ENCODE results near the gene MBOAT7.
A peak's percentile ranks its signal among the peaks of the same experiment; 100 is the strongest.
"Not testable (repeated sequence)": the region's sequence is repeated elsewhere in the genome, so short reads cannot be mapped to it uniquely, and the experiment has no call there.

Gene MBOAT7

DNA sequence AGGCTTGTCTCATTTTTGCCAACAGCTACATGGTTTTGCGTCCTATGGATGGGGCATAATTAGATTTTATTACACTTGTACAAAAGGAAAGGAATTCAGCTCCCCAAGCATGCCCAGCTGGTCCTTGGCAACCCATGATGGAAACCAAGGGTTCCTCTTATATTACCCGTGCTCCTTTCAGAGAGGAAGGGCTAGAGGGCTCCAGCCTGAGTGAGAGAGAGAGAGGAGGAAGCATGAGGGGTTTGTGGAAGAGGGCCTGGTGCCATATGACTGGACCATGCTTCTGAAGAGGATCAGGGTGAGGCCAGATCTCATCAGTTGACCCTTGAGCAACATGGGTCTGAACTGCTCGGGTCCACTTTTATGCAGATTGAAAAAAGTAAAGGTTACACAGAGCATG lies 7.7 kb upstream of the MBOAT7 start:
- Histone ChIP-seq H3K27me3 (ENCODE audit: insufficient read depth, low read length) (no peaks in the 10 kb centered on the region), H3K4me1 (ENCODE audit: insufficient read depth, low read length) (peaks cover 11% of the 10 kb centered on the region), H3K4me3 (ENCODE audit: low read length) (no peak overlapping the region), H3K36me3 (ENCODE audit: insufficient read depth, low read length) (peaks cover 42% of the 10 kb centered on the region), H3K27ac (ENCODE audit: low read depth, low read length) (no peak overlapping the region), H3K9ac (ENCODE audit: low read depth, low read length) (no peak overlapping the region), H3K9me3 (ENCODE audit: insufficient read depth, low read depth, low read length) (no peaks in the 10 kb centered on the region)
- WGBS, result 96% methylated on average over 3 of the region's 3 CpGs

DNA sequence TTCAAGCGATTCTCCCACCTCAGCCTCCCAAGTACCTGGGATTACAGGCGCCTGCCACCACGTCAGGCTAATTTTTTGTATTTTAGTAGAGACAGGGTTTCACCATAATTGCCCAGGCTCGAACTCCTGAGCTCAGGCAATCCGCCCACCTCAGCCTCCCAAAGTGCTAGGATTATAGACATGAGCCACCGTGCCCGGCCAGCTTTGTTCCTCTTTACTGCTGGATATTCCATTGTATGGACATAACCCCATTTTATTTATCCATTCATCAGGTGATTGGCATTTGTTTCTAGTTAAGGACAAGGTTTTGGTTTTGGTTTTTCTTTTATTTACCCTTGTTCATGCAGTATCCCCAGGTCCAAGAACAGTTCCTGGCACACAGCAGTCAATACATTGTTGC lies 7.2 kb upstream of the MBOAT7 start:
- H3K4me1 ChIP-seq (ENCODE audit: insufficient read depth, low read length), result peaks cover 5% of the 10 kb centered on the region; the same call in 1 of the 2 replicates
- H3K36me3 ChIP-seq (ENCODE audit: insufficient read depth, low read length), result peaks cover 37% of the 10 kb centered on the region
- H3K4me3 ChIP-seq (ENCODE audit: low read length), result no peak overlapping the region
- H3K9ac ChIP-seq (ENCODE audit: low read depth, low read length), result no peak overlapping the region
- H3K27ac ChIP-seq (ENCODE audit: low read depth, low read length), result no peak overlapping the region
- H3K9me3 ChIP-seq (ENCODE audit: insufficient read depth, low read depth, low read length), result no peaks in the 10 kb centered on the region
- no peaks in the 10 kb centered on the region for H3K27me3 ChIP-seq (ENCODE audit: insufficient read depth, low read length)
- 95% methylated on average over 7 of the region's 7 CpGs for WGBS

DNA sequence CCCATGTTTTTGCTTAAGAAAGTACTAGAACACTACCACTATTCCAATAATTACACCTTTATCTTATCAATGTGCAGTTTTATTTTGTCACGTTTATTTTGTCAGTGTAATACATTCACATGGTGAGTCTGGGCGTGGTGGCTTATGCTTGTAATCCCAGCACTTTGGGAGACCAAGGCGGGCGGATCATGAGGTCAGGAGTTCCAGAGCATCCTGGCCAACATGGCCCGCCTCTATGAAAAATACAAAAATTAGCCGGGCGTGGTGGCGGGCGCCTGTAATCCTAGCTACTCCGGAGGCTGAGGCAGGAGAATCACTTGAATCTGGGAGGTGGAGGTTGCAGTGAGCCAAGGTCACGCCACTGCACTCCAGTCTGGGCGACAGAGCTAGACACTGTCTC lies 5.1 kb upstream of the MBOAT7 start:
- not testable (repeated sequence) for H3K9ac ChIP-seq (ENCODE audit: low read depth, low read length); H3K4me3 ChIP-seq (ENCODE audit: low read length); H3K27ac ChIP-seq (ENCODE audit: low read depth, low read length); H3K4me1 ChIP-seq (ENCODE audit: insufficient read depth, low read length); H3K9me3 ChIP-seq (ENCODE audit: insufficient read depth, low read depth, low read length); H3K27me3 ChIP-seq (ENCODE audit: insufficient read depth, low read length)
- 98% methylated on average over 12 of the region's 12 CpGs for WGBS
- H3K36me3 ChIP-seq (ENCODE audit: insufficient read depth, low read length), result peaks cover 31% of the 10 kb centered on the region

DNA sequence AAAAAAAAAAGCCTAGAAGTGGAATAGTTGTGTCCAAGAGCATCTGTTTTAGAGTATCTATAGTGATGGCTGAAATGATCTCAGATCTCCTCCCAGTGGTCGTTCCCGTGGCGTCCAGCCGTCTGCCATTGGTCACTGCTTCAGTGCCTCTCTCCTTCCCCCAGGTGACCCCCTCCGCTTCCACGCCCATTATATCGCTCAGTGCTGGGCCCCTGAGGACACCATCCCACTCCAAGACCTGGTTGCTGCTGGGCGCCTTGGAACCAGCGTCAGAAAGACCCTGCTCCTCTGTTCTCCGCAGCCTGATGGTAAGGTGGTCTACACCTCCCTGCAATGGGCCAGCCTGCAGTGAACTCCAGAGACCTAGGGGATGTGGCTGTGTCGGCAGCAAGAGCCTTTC lies 3.6 kb upstream of the MBOAT7 start:
- no peaks in the 10 kb centered on the region for H3K9me3 ChIP-seq (ENCODE audit: insufficient read depth, low read depth, low read length)
- no peak overlapping the region for H3K9ac ChIP-seq (ENCODE audit: low read depth, low read length)
- no peaks in the 10 kb centered on the region for H3K27me3 ChIP-seq (ENCODE audit: insufficient read depth, low read length)
- peaks cover 6% of the 10 kb centered on the region for H3K4me1 ChIP-seq (ENCODE audit: insufficient read depth, low read length)
- 98% methylated on average over 11 of the region's 11 CpGs for WGBS
- H3K4me3 ChIP-seq (ENCODE audit: low read length), result no peak overlapping the region
- H3K27ac ChIP-seq (ENCODE audit: low read depth, low read length), result no peak overlapping the region
- peaks cover 31% of the 10 kb centered on the region for H3K36me3 ChIP-seq (ENCODE audit: insufficient read depth, low read length)

DNA sequence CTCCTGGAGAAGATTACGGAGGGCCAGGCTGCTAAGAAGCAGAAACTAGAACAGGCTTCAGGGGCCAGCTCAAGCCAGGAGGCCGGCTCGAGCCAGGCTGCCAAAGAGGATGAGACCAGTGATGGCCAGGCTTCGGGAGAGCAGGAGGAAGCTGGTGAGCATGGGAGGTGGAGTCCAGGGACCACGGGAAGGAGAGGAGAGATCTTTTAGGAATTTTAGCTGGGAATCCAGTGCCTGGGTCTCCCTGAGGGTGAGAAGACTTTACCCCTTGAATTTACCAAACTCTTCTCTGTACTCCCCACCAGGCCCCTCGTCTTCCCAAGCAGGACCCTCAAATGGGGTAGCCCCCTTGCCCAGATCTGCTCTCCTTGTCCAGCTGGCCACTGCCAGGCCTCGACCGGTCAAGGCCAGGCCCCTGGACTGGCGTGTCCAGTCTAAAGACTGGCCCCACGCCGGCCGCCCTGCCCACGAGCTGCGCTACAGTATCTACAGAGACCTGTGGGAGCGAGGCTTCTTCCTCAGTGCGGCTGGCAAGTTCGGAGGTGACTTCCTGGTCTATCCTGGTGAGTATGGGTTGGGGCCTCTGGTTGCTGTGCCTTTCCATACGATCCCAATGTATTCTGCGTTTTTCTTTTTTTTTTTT lies 2.6 kb upstream of the MBOAT7 start:
- Histone ChIP-seq H3K36me3 (ENCODE audit: insufficient read depth, low read length) (peaks cover 32% of the 10 kb centered on the region), H3K9me3 (ENCODE audit: insufficient read depth, low read depth, low read length) (no peaks in the 10 kb centered on the region), H3K4me3 (ENCODE audit: low read length) (peak overlapping the region; percentile 88), H3K4me1 (ENCODE audit: insufficient read depth, low read length) (peaks cover 7% of the 10 kb centered on the region), H3K27me3 (ENCODE audit: insufficient read depth, low read length) (no peaks in the 10 kb centered on the region), H3K27ac (ENCODE audit: low read depth, low read length) (peak overlapping the region; percentile 96), H3K9ac (ENCODE audit: low read depth, low read length) (peak overlapping the region; percentile 95)
- WGBS, result 71% methylated on average over 19 of the region's 19 CpGs

GRCh38 chr19:54191011-54191810 lies 1.8 kb upstream of the MBOAT7 start, which contains the start of gene TSEN34:
TSEN34 (plus strand) TSS chr19:54191308; CDS start chr19:54191365, 57 bp downstream.
- no peaks in the 10 kb centered on the region for H3K27me3 ChIP-seq (ENCODE audit: insufficient read depth, low read length)
- H3K4me3 ChIP-seq (ENCODE audit: low read length), result peak within 1 kb of the TSS; percentile 88
- H3K9ac ChIP-seq (ENCODE audit: low read depth, low read length), result peak within 1 kb of the TSS; percentile 95
- peak within 1 kb of the TSS; percentile 96 for H3K27ac ChIP-seq (ENCODE audit: low read depth, low read length)
- WGBS, result under 1% methylated on average over 77 of the region's 77 CpGs
- H3K4me1 ChIP-seq (ENCODE audit: insufficient read depth, low read length), result peaks cover 7% of the 10 kb centered on the region
- H3K36me3 ChIP-seq (ENCODE audit: insufficient read depth, low read length), result peaks cover 36% of the 10 kb centered on the region
- no peaks in the 10 kb centered on the region for H3K9me3 ChIP-seq (ENCODE audit: insufficient read depth, low read depth, low read length)

GRCh38 chr19:54190503-54191010 lies 1.2 kb upstream of the MBOAT7 start:
- H3K36me3 ChIP-seq (ENCODE audit: insufficient read depth, low read length), result peaks cover 36% of the 10 kb centered on the region
- H3K4me1 ChIP-seq (ENCODE audit: insufficient read depth, low read length), result peaks cover 7% of the 10 kb centered on the region
- WGBS, result under 1% methylated on average over 56 of the region's 56 CpGs
- peak overlapping the region; percentile 88 for H3K4me3 ChIP-seq (ENCODE audit: low read length)
- no peaks in the 10 kb centered on the region for H3K9me3 ChIP-seq (ENCODE audit: insufficient read depth, low read depth, low read length)
- H3K27me3 ChIP-seq (ENCODE audit: insufficient read depth, low read length), result no peaks in the 10 kb centered on the region
- peak overlapping the region; percentile 96 for H3K27ac ChIP-seq (ENCODE audit: low read depth, low read length)
- peak overlapping the region; percentile 95 for H3K9ac ChIP-seq (ENCODE audit: low read depth, low read length)

- Histone ChIP-seq H3K9ac (ENCODE audit: low read depth, low read length) (peak overlapping the region; percentile 95), H3K4me1 (ENCODE audit: insufficient read depth, low read length) (peaks cover 7% of the 10 kb centered on the region), H3K27me3 (ENCODE audit: insufficient read depth, low read length) (no peaks in the 10 kb centered on the region), H3K9me3 (ENCODE audit: insufficient read depth, low read depth, low read length) (no peaks in the 10 kb centered on the region), H3K27ac (ENCODE audit: low read depth, low read length) (peak overlapping the region; percentile 96), H3K36me3 (ENCODE audit: insufficient read depth, low read length) (peaks cover 32% of the 10 kb centered on the region), H3K4me3 (ENCODE audit: low read length) (peak overlapping the region; percentile 88)
- under 1% methylated on average over 65 of the region's 65 CpGs for WGBS
These were observed 539 bp upstream of the MBOAT7 start for GRCh38 chr19:54189735-54190502.

- Histone ChIP-seq H3K27me3 (ENCODE audit: insufficient read depth, low read length) (no peaks in the 10 kb centered on the region), H3K9ac (ENCODE audit: low read depth, low read length) (peak overlapping the region; percentile 87), H3K4me3 (ENCODE audit: low read length) (peak overlapping the region; percentile 72), H3K36me3 (ENCODE audit: insufficient read depth, low read length) (peaks cover 27% of the 10 kb centered on the region), H3K4me1 (ENCODE audit: insufficient read depth, low read length) (peaks cover 7% of the 10 kb centered on the region), H3K27ac (ENCODE audit: low read depth, low read length) (no peak overlapping the region; the same call in 1 of the 2 replicates), H3K9me3 (ENCODE audit: insufficient read depth, low read depth, low read length) (no peaks in the 10 kb centered on the region)
- 30% methylated on average over 12 of the region's 12 CpGs for WGBS
These were observed 1.0 kb downstream of the MBOAT7 start for GRCh38 chr19:54188215-54188871.

DNA sequence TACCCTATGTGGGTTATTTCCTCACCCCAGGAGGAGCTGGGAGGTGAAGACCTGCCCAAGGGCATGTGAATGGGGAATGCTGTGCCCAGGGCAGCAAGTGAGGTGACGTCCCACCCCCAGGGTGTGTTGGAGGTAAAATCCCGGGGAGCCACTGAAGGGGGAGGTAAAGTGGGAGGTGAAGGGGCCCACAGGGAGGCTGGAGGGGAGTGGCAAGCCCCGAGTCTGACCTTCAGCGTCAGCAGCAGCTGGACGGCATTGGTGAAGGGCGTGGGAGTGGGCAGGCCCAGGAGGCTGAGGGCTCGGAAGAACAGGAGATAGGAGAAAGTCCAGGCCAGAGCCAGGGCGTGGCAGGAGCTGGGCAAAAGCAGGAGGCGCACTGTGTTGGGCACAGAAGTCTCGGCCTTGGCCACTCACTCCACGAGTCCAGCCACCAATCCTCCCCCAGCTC lies 2.4 kb downstream of the MBOAT7 start:
- Histone ChIP-seq H3K27ac (ENCODE audit: low read depth, low read length) (no peak overlapping the region), H3K27me3 (ENCODE audit: insufficient read depth, low read length) (no peaks in the 10 kb centered on the region), H3K4me1 (ENCODE audit: insufficient read depth, low read length) (peaks cover 4% of the 10 kb centered on the region; the same call in 1 of the 2 replicates), H3K9ac (ENCODE audit: low read depth, low read length) (no peak overlapping the region), H3K36me3 (ENCODE audit: insufficient read depth, low read length) (peaks cover 33% of the 10 kb centered on the region), H3K9me3 (ENCODE audit: insufficient read depth, low read depth, low read length) (no peaks in the 10 kb centered on the region), H3K4me3 (ENCODE audit: low read length) (no peak overlapping the region)
- 91% methylated on average over 10 of the region's 11 CpGs for WGBS

Data from HUES64 (cell line).